CD14-positive monocyte (primary cell): ENCODE results near the gene SHISA6. TPM values are rescaled to one million over a fixed set of nuclear protein-coding genes. Genes with fewer than 3 reads are reported as not detected.

ENCODE experiments used
- DNase-seq, 3 donors: peaks; one replicate each; pipeline ENCODE4 v3.0.0-alpha.2; 2011 to 2022
- H2AFZ ChIP-seq: 2 replicates; pipeline ENCODE4 v1.6.0; 2012; ENCODE audit warnings: mild to moderate bottlenecking, low read depth, low read length, inconsistent platforms; ENCODE audit not compliant: insufficient read depth, poor library complexity, severe bottlenecking
- H3K27ac ChIP-seq, 2 donors: 1 replicate in 1 of 2; 2 replicates in 1 of 2; pipeline ENCODE4 v1.5.1; 2012 to 2013; ENCODE audit warnings: low read length in 2 of 2, control low read depth in 1 of 2, inconsistent platforms in 1 of 2, low read depth in 1 of 2, mild to moderate bottlenecking in 1 of 2
- H3K27me3 ChIP-seq, 2 donors: one replicate each; pipeline versions ENCODE4 v1.6.0 to v1.6.1; 2011 to 2013; ENCODE audit warnings: low read length in 2 of 2; ENCODE audit not compliant: control insufficient read depth in 2 of 2, insufficient read depth in 2 of 2
- H3K36me3 ChIP-seq, 2 donors: replicated peaks in 1 of 2; 1 replicate in 1 of 2; 2 replicates in 1 of 2; pipeline versions ENCODE4 v1.5.1 to v1.6.1; 2012 to 2013; ENCODE audit warnings: low read length in 2 of 2, control low read depth in 1 of 2, inconsistent platforms in 1 of 2, mild to moderate bottlenecking in 1 of 2; ENCODE audit not compliant: insufficient read depth in 2 of 2, control insufficient read depth in 1 of 2
- H3K4me1 ChIP-seq, 2 donors: 1 replicate in 1 of 2; 2 replicates in 1 of 2; pipeline versions ENCODE4 v1.5.1 to v1.6.1; 2012 to 2013; ENCODE audit warnings: low read length in 2 of 2, control low read depth in 1 of 2, inconsistent platforms in 1 of 2, mild to moderate bottlenecking in 1 of 2, moderate library complexity in 1 of 2; ENCODE audit not compliant: insufficient read depth in 2 of 2, control insufficient read depth in 1 of 2
- H3K4me2 ChIP-seq: replicated peaks from 2 replicates; pipeline ENCODE3; 2012; ENCODE audit warnings: low read length, moderate library complexity, mild to moderate bottlenecking; ENCODE audit not compliant: poor library complexity, severe bottlenecking; ENCODE audit errors: extremely low read depth
- H3K4me3 ChIP-seq, 3 experiments: fragments of 200-600 bp in 1 of 3; sonication (generic) in 1 of 3; replicated peaks in 1 of 3; 1 replicate in 2 of 3; 2 replicates in 1 of 3; pipeline ENCODE4 v1.5.1; 2011 to 2013; ENCODE audit warnings: low read length in 3 of 3, mild to moderate bottlenecking in 3 of 3, control low read depth in 2 of 3, low read depth in 2 of 3, inconsistent platforms in 1 of 3, moderate library complexity in 1 of 3
- H3K79me2 ChIP-seq: 2 replicates; pipeline ENCODE4 v1.6.0; 2012; ENCODE audit warnings: mild to moderate bottlenecking, control low read depth, inconsistent platforms, low read length, moderate library complexity; ENCODE audit not compliant: insufficient read depth
- H3K9ac ChIP-seq: 2 replicates; pipeline ENCODE4 v1.6.0; 2017; ENCODE audit warnings: low read length, mild to moderate bottlenecking; ENCODE audit not compliant: insufficient read depth, poor library complexity, severe bottlenecking
- H3K9me3 ChIP-seq, 2 donors: replicated peaks in 1 of 2; 1 replicate in 1 of 2; 2 replicates in 1 of 2; pipeline versions ENCODE4 v1.5.1 to v1.6.1; 2012 to 2013; ENCODE audit warnings: low read length in 2 of 2, control low read depth in 1 of 2; ENCODE audit not compliant: control insufficient read depth in 1 of 2, insufficient read depth in 1 of 2
- H4K20me1 ChIP-seq: 2 replicates; pipeline ENCODE4 v1.6.0; 2012; ENCODE audit warnings: mild to moderate bottlenecking, low read length, control low read depth, moderate library complexity; ENCODE audit not compliant: insufficient read depth
- H3K27ac Mint-ChIP-seq, 7 donors: one replicate each; pipeline ENCODE4 v1.8.0; 2020; ENCODE audit warnings: mild to moderate bottlenecking in 7 of 7, mixed read lengths in 7 of 7, moderate library complexity in 6 of 7, inconsistent platforms in 2 of 7
- H3K27me3 Mint-ChIP-seq, 3 donors: one replicate each; pipeline ENCODE4 v1.8.0; 2021 to 2022; ENCODE audit warnings: low read depth in 3 of 3, mild to moderate bottlenecking in 3 of 3, mixed read lengths in 3 of 3, moderate library complexity in 3 of 3, inconsistent platforms in 1 of 3
- H3K36me3 Mint-ChIP-seq, 2 donors: one replicate each; pipeline ENCODE4 v1.8.0; 2020; ENCODE audit warnings: mixed read lengths in 2 of 2, inconsistent platforms in 1 of 2, mild to moderate bottlenecking in 1 of 2
- H3K4me1 Mint-ChIP-seq: one replicate; pipeline ENCODE4 v1.8.0; 2020; ENCODE audit warnings: mild to moderate bottlenecking, mixed read lengths
- H3K4me3 Mint-ChIP-seq, 2 donors: one replicate each; pipeline ENCODE4 v1.8.0; 2020; ENCODE audit warnings: mild to moderate bottlenecking in 2 of 2, mixed read lengths in 2 of 2, moderate library complexity in 1 of 2
- H3K9me3 Mint-ChIP-seq, 7 donors: one replicate each; pipeline ENCODE4 v1.8.0; 2020 to 2022; ENCODE audit warnings: mixed read lengths in 7 of 7, mild to moderate bottlenecking in 6 of 7, moderate library complexity in 6 of 7, inconsistent platforms in 2 of 7
- CTCF ChIP-seq: fragments of 200-600 bp; IDR thresholded peaks from one replicate; pipeline ENCODE4 v1.8.0; 2022; ENCODE audit warnings: antibody characterized with exemption, mild to moderate bottlenecking
- WGBS: methylation state at CpG from one replicate; pipeline ENCODE4 v1.1.5; 2013; ENCODE audit warnings: missing lambda C conversion rate; ENCODE audit not compliant: insufficient coverage; 5-methylcytosine and 5-hydroxymethylcytosine counted together
- intact Hi-C, 2 donors: fragments of 100-400 bp; cut with micrococcal nuclease; formaldehyde crosslinking; loops; one replicate each; pipeline versions ENCODE4 v1.15.0 to v1.15.1; 2023
- polyA plus RNA-seq, 3 donors: library from polyadenylated mRNA; depleted of rRNA in 1 of 3; unstranded in 2 of 3; stranded (reverse) in 1 of 3; fragments of 300-500 nt in 2 of 3; fragments of >200 nt in 1 of 3; fragmentation: Illumina TruSeq in 2 of 3; gene quantifications; 1 replicate in 2 of 3; 2 replicates in 1 of 3; pipeline ENCODE4 v1.2.3, GENCODE V29; 2012 to 2021

Gene SHISA6
- polyA plus RNA-seq, 3 donors = not detected

GRCh38 chr17:11304568-11304967 is 63.6 kb downstream of the SHISA6 start:
- intact Hi-C loops = no loop called here
- Mint-ChIP-seq H3K4me1 (no peaks in the 10 kb centered on the region), H3K27ac (no peak overlapping the region)

GRCh38 chr17:11305524-11305923 is 64.5 kb downstream of the SHISA6 start:
- Histone ChIP-seq H3K27me3 (no peaks in the 10 kb centered on the region), H3K4me2 (no peak overlapping the region), H3K9me3 (peaks cover 15 to 38% of the 10 kb centered on the region in 2 donors), H3K9ac (no peak overlapping the region), H4K20me1 (no peaks in the 10 kb centered on the region), H3K4me1 (no peaks in the 10 kb centered on the region), H3K4me3 (no peak overlapping the region), H2AFZ (no peak overlapping the region), H3K36me3 (no peaks in the 10 kb centered on the region), H3K79me2 (no peaks in the 10 kb centered on the region), H3K27ac (no peak overlapping the region)
- H3K36me3 Mint-ChIP-seq = no peaks in the 10 kb centered on the region
- intact Hi-C loops = no loop called here
- 94% methylated on average over 4 of the region's 9 CpGs for WGBS
- no peak for TF ChIP-seq CTCF
- H3K27me3 Mint-ChIP-seq = peaks cover 0 to 2% (median 1%) of the 10 kb centered on the region in 3 donors
- H3K9me3 Mint-ChIP-seq = peaks cover 3 to 15% (median 13%) of the 10 kb centered on the region in 7 donors
- DNase-seq = no peak
- no peak overlapping the region for H3K4me3 Mint-ChIP-seq
- no peak overlapping the region for H3K27ac Mint-ChIP-seq
- H3K4me1 Mint-ChIP-seq = no peaks in the 10 kb centered on the region

More at GRCh38 chr17:11304568-11304967, 63.6 kb downstream of the SHISA6 start:
- Histone ChIP-seq H3K27me3 (no peaks in the 10 kb centered on the region), H3K79me2 (no peaks in the 10 kb centered on the region), H3K27ac (no peak overlapping the region), H3K4me3 (no peak overlapping the region), H3K36me3 (no peaks in the 10 kb centered on the region), H3K4me1 (no peaks in the 10 kb centered on the region), H3K9me3 (peaks cover 9 to 35% of the 10 kb centered on the region in 2 donors), H4K20me1 (no peaks in the 10 kb centered on the region), H2AFZ (no peak overlapping the region), H3K9ac (no peak overlapping the region), H3K4me2 (no peak overlapping the region)
- no peak for TF ChIP-seq CTCF
- no peak for DNase-seq
- WGBS = 89% methylated on average over 5 of the region's 7 CpGs
- Mint-ChIP-seq H3K4me3 (no peak overlapping the region), H3K9me3 (peaks cover 3 to 16% (median 11%) of the 10 kb centered on the region in 7 donors), H3K36me3 (no peaks in the 10 kb centered on the region), H3K27me3 (peaks cover 0 to 2% (median 1%) of the 10 kb centered on the region in 3 donors)
